ENCODE data around the gene RRP8.

GRCh38 chr11:6586434-6587359 lies 16.7 kb downstream of the RRP8 start:
- no peak for TF ChIP-seq CTCF (IDR thresholded peaks at IDR 0.05; ENCODE audit: insufficient read depth, low read length, poor library complexity, severe bottlenecking)
- TF ChIP-seq EZH2phosphoT487 (conservative IDR thresholded peaks at IDR 0.05; ENCODE audit: low read length), result no peak

All from SU-DHL-6 (cell line).